Esophagus squamous epithelium (tissue), 4 donors: ENCODE data around the gene IFI27L1.

Experiments
- CTCF ChIP-seq, 6 experiments: fragments of 450-650 bp in 4 of 6; fragments of 200-600 bp in 2 of 6; sonication (generic) in 2 of 6; IDR thresholded peaks; one replicate each; pipeline ENCODE4 v1.5.1; 2016 to 2019; ENCODE audit warnings: antibody characterized with exemption in 6 of 6, mild to moderate bottlenecking in 4 of 6, moderate library complexity in 4 of 6
- POLR2A ChIP-seq, 4 donors: fragments of 450-650 bp; IDR thresholded peaks; one replicate each; pipeline ENCODE4 v1.6.1; 2017; ENCODE audit warnings: antibody characterized with exemption in 4 of 4, mild to moderate bottlenecking in 4 of 4, moderate library complexity in 3 of 4

GRCh38 chr14:94123296-94123695, 42.2 kb downstream of the IFI27L1 start:
- no peak for TF ChIP-seq POLR2A (IDR thresholded peaks at IDR 0.05)
- no peak for TF ChIP-seq CTCF (IDR thresholded peaks at IDR 0.05)
